HepG2 (cell line): ENCODE results near the gene SERPINB1. TPM values are rescaled to one million over a fixed set of nuclear protein-coding genes. Genes with fewer than 3 reads are reported as not detected.
A peak's percentile ranks its signal among the peaks of the same experiment; 100 is the strongest.

Source experiments
- CHCHD3 ChIP-seq: sonication (generic); formaldehyde crosslinking; IDR thresholded peaks from 2 replicates; pipeline ENCODE4 v1.8.0; 2022; ENCODE audit warnings: mild to moderate bottlenecking, missing genetic modification reagents, moderate library complexity
- EP300 ChIP-seq, 3 experiments: sonication (generic) in 1 of 3; formaldehyde crosslinking in 1 of 3; IDR thresholded peaks; 2 replicates each; pipeline versions ENCODE4 v1.5.1 to v1.6.1; 2011 to 2020; ENCODE audit warnings: low read depth in 2 of 3, low read length in 2 of 3, borderline replicate concordance in 1 of 3, improper control_type of control experiment in 1 of 3, mild to moderate bottlenecking in 1 of 3, missing genetic modification reagents in 1 of 3, moderate library complexity in 1 of 3
- KLF16 ChIP-seq, 2 experiments: sonication (generic) in 1 of 2; formaldehyde crosslinking in 1 of 2; IDR thresholded peaks; 2 replicates each; pipeline versions ENCODE4 v1.6.1 to v1.8.0; 2016 to 2023; ENCODE audit warnings: missing genetic modification reagents in 2 of 2, missing compliant biosample characterization in 1 of 2
- RAD21 ChIP-seq: fragments of 450-650 bp; formaldehyde crosslinking; IDR thresholded peaks from 2 replicates; pipeline ENCODE4 v1.5.0; 2020; ENCODE audit warnings: mild to moderate bottlenecking
- ZNF3 ChIP-seq: IDR thresholded peaks from 2 replicates; pipeline ENCODE4 v1.7.0; 2017; ENCODE audit warnings: inconsistent platforms
- polyA plus RNA-seq, 8 experiments: library from polyadenylated mRNA; depleted of rRNA in 3 of 8; stranded (reverse) in 7 of 8; unstranded in 1 of 8; fragments of >200 nt; fragmentation: Illumina TruSeq in 4 of 8; extraction: Trizol in 4 of 8; gene quantifications; 2 replicates each; pipeline versions ENCODE4 v1.2.1 to v1.2.3, GENCODE V29; 2011 to 2016; ENCODE audit warnings: low read depth in 4 of 8, missing spikeins in 1 of 8, mixed read lengths in 1 of 8; ENCODE audit not compliant: insufficient read depth in 1 of 8
- total RNA-seq, 5 experiments: library from RNA; depleted of rRNA; stranded (reverse); fragments of >200 nt; fragmentation: Illumina TruSeq; extraction: Trizol; gene quantifications; 2 replicates each; pipeline ENCODE4 v1.2.3, GENCODE V29; 2016; ENCODE audit warnings: low read depth in 1 of 5
- TF ChIP-seq, protein P1 (sequence below): sonication (generic); formaldehyde crosslinking; IDR thresholded peaks from 2 replicates; pipeline ENCODE4 v1.4.0; 2020; ENCODE audit warnings: mild to moderate bottlenecking, missing genetic modification reagents, borderline replicate concordance
- TF ChIP-seq, protein P2 (sequence below): sonication (generic); formaldehyde crosslinking; IDR thresholded peaks from 2 replicates; pipeline ENCODE4 v1.4.0; 2020; ENCODE audit warnings: mild to moderate bottlenecking, missing genetic modification reagents, borderline replicate concordance

The SERPINB1 gene
- total and polyA plus RNA-seq, 2 of the 13 experiments (the other 11 are each of a cell fraction or from before 2014, with no cell fraction given), result 41.4 to 60.5 TPM

DNA sequence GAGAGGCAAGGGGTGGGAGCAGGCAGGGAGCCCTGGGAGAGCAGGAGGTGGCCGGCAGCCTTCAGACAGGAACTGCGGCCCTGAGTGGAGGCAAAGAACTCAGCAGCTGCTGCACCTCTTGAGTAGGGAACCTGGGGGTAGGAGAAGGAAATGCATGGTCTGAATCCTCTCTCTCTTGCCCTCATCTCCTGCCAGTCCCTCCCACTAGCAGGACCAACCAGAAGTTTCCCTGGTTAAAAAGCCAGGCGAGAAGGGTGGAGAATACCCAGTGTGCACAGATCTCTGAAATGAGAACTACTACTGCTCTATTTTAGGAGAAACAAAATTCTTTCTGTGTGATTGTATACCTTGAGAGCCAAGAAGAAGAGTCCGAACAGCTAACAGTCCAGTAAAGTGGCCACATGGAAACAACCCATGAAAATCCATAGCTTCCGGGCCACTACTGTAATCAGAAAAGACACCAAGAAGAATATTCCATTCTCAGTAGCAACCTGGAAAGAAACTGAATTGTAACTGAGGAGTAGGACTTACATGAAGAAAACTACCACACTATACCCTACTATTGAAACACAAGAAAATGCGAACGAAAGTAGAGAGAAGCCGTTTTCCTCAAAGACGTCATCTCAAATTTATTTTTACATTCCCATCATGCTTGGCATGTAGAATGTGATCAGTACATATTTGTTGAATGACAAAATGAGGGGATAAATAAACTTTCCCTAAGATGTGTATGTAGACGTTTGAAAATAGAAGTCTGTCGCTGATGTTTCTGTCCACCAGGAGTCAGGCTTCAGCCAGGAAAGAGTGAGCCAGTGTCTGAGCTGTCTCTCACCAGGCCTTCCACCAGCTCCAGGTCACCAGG is 50.8 kb downstream of the SERPINB1 start (continued):
- TF ChIP-seq, protein P1, sequence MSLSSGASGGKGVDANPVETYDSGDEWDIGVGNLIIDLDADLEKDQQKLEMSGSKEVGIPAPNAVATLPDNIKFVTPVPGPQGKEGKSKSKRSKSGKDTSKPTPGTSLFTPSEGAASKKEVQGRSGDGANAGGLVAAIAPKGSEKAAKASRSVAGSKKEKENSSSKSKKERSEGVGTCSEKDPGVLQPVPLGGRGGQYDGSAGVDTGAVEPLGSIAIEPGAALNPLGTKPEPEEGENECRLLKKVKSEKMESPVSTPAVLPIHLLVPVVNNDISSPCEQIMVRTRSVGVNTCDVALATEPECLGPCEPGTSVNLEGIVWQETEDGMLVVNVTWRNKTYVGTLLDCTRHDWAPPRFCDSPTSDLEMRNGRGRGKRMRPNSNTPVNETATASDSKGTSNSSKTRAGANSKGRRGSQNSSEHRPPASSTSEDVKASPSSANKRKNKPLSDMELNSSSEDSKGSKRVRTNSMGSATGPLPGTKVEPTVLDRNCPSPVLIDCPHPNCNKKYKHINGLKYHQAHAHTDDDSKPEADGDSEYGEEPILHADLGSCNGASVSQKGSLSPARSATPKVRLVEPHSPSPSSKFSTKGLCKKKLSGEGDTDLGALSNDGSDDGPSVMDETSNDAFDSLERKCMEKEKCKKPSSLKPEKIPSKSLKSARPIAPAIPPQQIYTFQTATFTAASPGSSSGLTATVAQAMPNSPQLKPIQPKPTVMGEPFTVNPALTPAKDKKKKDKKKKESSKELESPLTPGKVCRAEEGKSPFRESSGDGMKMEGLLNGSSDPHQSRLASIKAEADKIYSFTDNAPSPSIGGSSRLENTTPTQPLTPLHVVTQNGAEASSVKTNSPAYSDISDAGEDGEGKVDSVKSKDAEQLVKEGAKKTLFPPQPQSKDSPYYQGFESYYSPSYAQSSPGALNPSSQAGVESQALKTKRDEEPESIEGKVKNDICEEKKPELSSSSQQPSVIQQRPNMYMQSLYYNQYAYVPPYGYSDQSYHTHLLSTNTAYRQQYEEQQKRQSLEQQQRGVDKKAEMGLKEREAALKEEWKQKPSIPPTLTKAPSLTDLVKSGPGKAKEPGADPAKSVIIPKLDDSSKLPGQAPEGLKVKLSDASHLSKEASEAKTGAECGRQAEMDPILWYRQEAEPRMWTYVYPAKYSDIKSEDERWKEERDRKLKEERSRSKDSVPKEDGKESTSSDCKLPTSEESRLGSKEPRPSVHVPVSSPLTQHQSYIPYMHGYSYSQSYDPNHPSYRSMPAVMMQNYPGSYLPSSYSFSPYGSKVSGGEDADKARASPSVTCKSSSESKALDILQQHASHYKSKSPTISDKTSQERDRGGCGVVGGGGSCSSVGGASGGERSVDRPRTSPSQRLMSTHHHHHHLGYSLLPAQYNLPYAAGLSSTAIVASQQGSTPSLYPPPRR (CRISPR knock-in tag), result no peak
- no peak for TF ChIP-seq CHCHD3 (CRISPR knock-in tag)
- peak in 1 of 2 experiments; percentile 47; a peak in 1 of 4 replicates for TF ChIP-seq KLF16 (CRISPR knock-in tag; IDR thresholded peaks at IDR 0.05)
- TF ChIP-seq, protein P2, sequence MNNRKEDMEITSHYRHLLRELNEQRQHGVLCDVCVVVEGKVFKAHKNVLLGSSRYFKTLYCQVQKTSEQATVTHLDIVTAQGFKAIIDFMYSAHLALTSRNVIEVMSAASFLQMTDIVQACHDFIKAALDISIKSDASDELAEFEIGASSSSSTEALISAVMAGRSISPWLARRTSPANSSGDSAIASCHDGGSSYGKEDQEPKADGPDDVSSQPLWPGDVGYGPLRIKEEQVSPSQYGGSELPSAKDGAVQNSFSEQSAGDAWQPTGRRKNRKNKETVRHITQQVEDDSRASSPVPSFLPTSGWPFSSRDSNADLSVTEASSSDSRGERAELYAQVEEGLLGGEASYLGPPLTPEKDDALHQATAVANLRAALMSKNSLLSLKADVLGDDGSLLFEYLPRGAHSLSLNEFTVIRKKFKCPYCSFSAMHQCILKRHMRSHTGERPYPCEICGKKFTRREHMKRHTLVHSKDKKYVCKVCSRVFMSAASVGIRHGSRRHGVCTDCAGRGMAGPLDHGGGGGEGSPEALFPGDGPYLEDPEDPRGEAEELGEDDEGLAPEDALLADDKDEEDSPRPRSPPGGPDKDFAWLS (CRISPR knock-in tag), result no peak
- 0 out of 4 replicates have a peak, but pooled peaks of 1 of the 2 experiments have one; percentile 11 for TF ChIP-seq EP300 (IDR thresholded peaks at IDR 0.05; ENCODE audit: low read depth in 2 of 2, low read length in 2 of 2)
- TF ChIP-seq EP300 (CRISPR knock-in tag; IDR thresholded peaks at IDR 0.05; ENCODE audit: borderline replicate concordance), result no peak
- TF ChIP-seq ZNF3 (CRISPR knock-in tag), result no peak
- peak; percentile 96 for TF ChIP-seq RAD21 (CRISPR knock-in tag)
